HG03460 (cell line): ENCODE results near the gene DUOXA1.

ENCODE experiments used
- ATAC-seq: cut with Tn5 transposase; IDR thresholded peaks from one replicate; pipeline ENCODE4 v1.9.1; 2021; ENCODE audit not compliant: unreplicated experiment

The DUOXA1 gene

GRCh38 chr15:45129651-45130129, at the start of gene DUOXA1, which contains the start of gene DUOX1:
DUOXA1 (minus strand) TSS chr15:45129879; CDS start chr15:45123014, 6,865 bp downstream.
DUOX1 (plus strand) TSS chr15:45129994; CDS start chr15:45131967, 1,973 bp downstream.
- ATAC-seq, result no peak

- ATAC-seq, result no peak
Observed at GRCh38 chr15:45177285-45177684, 47.6 kb upstream of the DUOXA1 start.

- no peak for ATAC-seq
Observed at GRCh38 chr15:45174577-45174976, 44.9 kb upstream of the DUOXA1 start.

- no peak for ATAC-seq
Observed at GRCh38 chr15:45174069-45174468, 44.4 kb upstream of the DUOXA1 start.

- ATAC-seq, result no peak
Observed at GRCh38 chr15:45171912-45172311, 42.2 kb upstream of the DUOXA1 start.

GRCh38 chr15:45169608-45170480, 40.2 kb upstream of the DUOXA1 start:
- ATAC-seq, result no peak

GRCh38 chr15:45168751-45169551, 39.3 kb upstream of the DUOXA1 start:
- ATAC-seq, result no peak

- ATAC-seq, result no peak
Observed at GRCh38 chr15:45168286-45168685, 38.6 kb upstream of the DUOXA1 start.

GRCh38 chr15:45167631-45168205, 38.0 kb upstream of the DUOXA1 start:
- ATAC-seq, result no peak

- ATAC-seq, result peak; percentile 89
Observed at GRCh38 chr15:45166834-45167630, 37.4 kb upstream of the DUOXA1 start.

- no peak for ATAC-seq
Observed at GRCh38 chr15:45165536-45165935, 35.9 kb upstream of the DUOXA1 start.

GRCh38 chr15:45164914-45165313, 35.2 kb upstream of the DUOXA1 start:
- no peak for ATAC-seq

GRCh38 chr15:45163508-45163856, 33.8 kb upstream of the DUOXA1 start:
- no peak for ATAC-seq

GRCh38 chr15:45162771-45163507, 33.3 kb upstream of the DUOXA1 start:
- ATAC-seq, result no peak

- no peak for ATAC-seq
Observed at GRCh38 chr15:45161666-45162065, 32.0 kb upstream of the DUOXA1 start.

- ATAC-seq, result no peak
Observed at GRCh38 chr15:45157974-45158373, 28.3 kb upstream of the DUOXA1 start.

GRCh38 chr15:45156744-45157455, 27.2 kb upstream of the DUOXA1 start:
- no peak for ATAC-seq

GRCh38 chr15:45155739-45156138, 26.1 kb upstream of the DUOXA1 start:
- no peak for ATAC-seq
